Vagina (tissue), 2 donors: ENCODE measurements around the gene PIK3R6.

Experiments used
- POLR2AphosphoS5 ChIP-seq, 2 donors: sonication (generic); formaldehyde crosslinking; IDR thresholded peaks; one replicate each; pipeline ENCODE4 v1.9.0; 2017; ENCODE audit warnings: antibody characterized with exemption in 2 of 2, mild to moderate bottlenecking in 2 of 2, low read depth in 1 of 2; ENCODE audit not compliant: insufficient read depth in 1 of 2
- TF ChIP-seq, protein P1 (sequence below), 3 experiments: fragments of 450-650 bp in 2 of 3; fragments of 200-600 bp in 1 of 3; sonication (generic) in 1 of 3; IDR thresholded peaks; one replicate each; pipeline ENCODE4 v1.5.1; 2017 to 2019; ENCODE audit warnings: antibody characterized with exemption in 3 of 3, mild to moderate bottlenecking in 2 of 3, moderate library complexity in 2 of 3

DNA sequence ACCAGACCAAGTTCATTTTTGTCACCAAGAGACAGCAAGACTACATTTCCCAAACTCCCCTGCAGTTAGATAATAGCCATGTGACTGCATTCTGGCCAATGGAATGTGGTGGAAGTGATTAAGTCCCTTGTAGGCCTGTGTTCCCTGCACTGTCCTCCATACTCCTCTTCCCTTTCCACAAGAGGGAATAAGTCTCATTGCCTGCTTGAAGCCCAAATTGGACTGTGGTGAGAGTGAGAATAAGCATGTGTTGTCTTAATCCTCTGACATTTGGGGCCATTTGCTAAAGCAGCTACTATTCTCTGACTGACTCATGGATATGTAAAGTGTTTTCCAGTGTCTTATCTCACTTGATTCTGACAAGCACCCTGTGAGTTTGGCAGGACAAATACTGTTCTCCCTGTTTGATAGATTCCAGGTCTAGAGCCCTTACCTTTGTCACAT is 20.7 kb downstream of the PIK3R6 start:
- TF ChIP-seq, protein P1, sequence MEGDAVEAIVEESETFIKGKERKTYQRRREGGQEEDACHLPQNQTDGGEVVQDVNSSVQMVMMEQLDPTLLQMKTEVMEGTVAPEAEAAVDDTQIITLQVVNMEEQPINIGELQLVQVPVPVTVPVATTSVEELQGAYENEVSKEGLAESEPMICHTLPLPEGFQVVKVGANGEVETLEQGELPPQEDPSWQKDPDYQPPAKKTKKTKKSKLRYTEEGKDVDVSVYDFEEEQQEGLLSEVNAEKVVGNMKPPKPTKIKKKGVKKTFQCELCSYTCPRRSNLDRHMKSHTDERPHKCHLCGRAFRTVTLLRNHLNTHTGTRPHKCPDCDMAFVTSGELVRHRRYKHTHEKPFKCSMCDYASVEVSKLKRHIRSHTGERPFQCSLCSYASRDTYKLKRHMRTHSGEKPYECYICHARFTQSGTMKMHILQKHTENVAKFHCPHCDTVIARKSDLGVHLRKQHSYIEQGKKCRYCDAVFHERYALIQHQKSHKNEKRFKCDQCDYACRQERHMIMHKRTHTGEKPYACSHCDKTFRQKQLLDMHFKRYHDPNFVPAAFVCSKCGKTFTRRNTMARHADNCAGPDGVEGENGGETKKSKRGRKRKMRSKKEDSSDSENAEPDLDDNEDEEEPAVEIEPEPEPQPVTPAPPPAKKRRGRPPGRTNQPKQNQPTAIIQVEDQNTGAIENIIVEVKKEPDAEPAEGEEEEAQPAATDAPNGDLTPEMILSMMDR (IDR thresholded peaks at IDR 0.05) = no peak
- TF ChIP-seq POLR2AphosphoS5 (IDR thresholded peaks at IDR 0.05; ENCODE audit: insufficient read depth in 1 of 2, low read depth in 1 of 2) = no peak
